22Rv1 (cell line): ENCODE measurements around the gene HSPA12A.

Experiments used
- CTCF ChIP-seq: fragments of 450-650 bp; IDR thresholded peaks from 2 replicates; pipeline ENCODE4 v1.5.1; 2017; ENCODE audit warnings: mild to moderate bottlenecking
- ZFX ChIP-seq: fragments of 450-650 bp; IDR thresholded peaks from 2 replicates; pipeline ENCODE4 v1.6.1; 2017; ENCODE audit warnings: antibody characterized with exemption, borderline replicate concordance

GRCh38 chr10:116631871-116632295 lies 110.5 kb downstream of the HSPA12A start:
- TF ChIP-seq CTCF (no peak), ZFX (no peak)
